ENCODE data around the gene DNAH17.

The DNAH17 gene

DNA sequence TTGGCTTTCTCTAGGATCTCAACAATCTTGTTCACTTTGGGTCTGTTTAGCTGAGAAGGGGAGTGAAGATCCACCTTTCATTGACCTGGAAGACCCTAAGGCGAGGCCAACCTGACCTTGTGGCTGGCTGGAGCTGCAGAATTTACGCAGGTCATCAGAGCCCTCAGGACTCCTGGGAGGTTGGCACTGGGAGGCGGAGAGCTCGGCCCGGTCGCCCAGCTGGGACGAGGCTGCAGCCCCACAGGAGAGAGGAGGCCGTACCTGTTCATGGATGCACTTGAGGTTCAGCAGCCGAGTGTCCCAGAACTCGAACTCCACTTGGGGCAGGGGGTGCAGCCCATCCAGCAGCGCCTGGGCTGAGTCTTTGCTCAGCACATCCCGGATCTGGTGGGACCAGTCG lies 5.9 kb downstream of the DNAH17 start:
- no peak for DNase-seq

DNA sequence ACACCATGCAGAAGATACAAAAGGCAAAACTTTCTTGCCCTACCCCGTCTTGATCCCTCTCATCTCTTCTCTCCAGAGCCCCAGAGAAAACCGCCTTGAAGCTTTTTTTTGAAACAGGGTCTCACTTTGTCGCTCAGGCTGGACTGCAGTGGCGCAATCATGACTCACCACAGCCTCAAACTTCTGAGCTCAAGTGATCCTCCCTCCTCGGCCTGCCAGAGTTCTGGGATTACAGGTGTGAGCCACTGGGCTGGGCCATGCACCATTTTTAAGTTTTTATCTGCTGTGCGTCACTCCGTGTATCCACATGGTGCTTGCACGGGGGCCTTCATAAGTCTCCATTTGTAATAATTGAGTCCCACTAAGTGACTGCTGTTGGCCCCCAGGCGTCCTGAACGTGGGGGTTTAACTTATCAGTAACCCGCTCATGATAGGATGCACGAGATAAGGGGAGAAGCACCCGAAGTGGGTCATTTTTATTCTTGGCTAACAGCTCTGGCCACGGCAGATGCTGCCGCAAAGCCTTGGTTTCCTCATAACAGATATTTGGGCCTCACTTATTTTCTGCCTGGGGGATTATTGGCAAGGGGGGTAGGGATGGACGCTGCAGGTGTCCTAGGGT lies 8.6 kb downstream of the DNAH17 start:
- DNase-seq = no peak

DNA sequence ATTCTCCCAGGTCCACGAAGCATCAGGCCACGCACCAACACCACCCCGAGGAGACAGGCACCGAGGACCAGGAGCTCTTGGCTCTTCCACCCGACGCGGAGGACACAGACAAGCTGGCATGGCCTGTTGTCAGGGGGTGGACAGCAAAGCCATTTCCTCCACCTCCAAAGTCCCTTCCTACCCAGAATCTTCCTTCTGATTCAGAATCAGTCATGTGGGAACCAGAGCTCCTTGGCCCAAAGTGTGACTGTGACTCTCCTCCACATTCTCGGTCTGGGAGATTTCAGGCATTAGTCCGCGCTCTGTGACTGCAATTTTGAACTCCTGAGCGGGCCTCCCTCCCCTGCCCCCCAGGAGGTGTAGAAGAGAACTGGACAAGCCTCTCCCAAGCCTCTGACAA lies 9.2 kb downstream of the DNAH17 start:
- DNase-seq = no peak

DNA sequence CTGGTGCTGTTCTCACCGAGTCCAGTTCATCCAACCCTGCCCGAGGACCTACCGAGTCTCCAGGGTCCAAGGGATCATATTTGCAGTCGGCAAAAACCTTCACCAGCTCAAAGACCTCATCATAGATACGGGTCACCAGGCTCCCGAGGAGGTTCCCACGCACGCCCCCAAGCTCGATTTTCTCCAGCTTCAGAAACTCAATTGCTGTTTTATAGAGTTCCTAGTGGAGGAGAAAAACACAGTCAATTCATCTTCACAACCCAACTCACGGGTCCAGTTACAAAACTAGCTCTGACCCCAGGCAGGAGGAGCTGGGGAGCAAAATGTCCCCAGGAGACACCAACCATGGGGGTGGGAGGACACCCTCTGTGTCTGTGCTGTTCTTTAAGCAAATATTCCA lies 10.2 kb downstream of the DNAH17 start:
- DNase-seq = no peak

DNA sequence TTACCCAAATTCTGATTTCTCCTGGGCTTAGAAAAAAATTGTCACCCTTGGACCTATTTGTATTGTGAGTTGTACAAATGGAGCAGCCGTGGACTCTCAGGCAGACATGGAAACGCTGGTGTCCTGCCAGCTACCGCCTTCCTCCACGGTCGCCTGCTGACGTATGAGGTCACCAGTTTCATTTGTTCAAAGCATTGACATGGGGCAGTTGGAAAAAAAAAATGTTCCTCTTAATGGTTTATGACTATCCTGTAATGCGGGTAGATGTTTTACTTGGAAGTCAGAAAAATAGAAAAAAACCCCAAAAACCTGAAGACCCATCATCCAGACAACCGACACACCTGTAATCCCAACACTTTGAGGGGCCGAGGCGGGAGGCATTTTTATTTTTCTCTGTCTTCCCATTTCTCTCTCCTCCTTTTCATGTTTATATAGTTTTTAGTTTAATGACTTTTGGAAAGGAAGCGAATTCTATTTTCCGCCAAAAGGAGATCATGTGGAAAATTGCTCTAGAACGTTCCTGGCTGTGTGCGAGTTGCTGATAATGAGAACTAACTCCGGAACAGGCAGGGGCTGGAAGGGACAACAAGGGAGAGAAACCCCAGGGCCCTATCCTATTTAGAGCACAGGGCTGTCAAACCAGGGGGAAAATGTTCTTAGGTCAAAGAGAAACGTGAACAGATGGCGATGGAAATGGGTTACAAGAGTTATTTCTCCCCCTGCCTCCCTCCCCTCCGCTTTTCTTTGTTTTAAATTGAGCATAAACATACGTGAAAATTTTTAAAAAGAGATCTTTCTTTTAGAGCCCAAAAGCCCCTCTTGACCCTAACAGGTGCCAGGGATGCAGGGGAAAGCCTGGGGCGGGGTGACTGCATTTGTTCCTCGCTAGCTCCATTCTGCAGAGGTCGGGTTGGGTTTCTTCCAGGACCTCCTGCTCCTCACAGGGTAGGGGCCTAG lies 13.7 kb downstream of the DNAH17 start:
- DNase-seq = no peak

DNA sequence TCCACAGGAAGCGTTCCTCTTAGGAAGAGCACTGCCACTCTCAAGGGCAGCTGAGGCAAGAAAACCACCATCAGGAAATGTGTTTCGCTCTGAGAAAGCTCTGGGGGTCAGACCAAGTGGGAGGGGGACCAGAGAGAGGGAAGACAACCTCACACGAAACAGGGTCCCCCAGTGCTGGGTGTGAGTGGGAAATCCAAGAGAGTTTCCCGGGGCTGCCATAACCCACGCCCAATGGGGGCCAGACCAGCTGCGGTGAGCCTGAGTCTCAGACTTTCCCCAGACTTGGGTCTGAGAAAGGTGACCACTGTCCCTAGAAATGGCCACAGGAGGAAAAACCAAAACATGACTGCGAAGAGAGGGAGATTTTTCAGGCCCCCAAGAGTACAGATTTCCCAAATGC lies 14.5 kb downstream of the DNAH17 start:
- DNase-seq = no peak

DNA sequence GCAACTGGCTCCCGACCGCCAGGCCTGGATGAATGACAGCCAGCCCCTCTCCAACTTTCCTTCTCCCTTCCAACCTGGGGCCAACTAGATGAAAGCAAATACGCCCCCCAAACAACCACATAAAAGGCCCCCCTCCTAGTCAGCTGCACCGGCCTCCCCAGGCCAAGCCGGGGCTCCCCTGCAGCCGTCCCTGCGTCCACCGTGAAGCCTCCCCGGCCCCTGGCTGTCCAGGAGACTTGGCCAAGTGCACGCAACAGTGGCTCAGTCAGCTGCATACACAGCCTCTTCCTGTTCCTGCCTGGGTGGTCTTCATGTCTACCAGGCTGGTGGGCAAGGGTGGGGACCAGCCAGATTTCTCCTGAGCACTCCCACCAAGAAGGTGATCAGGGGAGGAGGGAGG lies 16.0 kb downstream of the DNAH17 start:
- DNase-seq = no peak

DNA sequence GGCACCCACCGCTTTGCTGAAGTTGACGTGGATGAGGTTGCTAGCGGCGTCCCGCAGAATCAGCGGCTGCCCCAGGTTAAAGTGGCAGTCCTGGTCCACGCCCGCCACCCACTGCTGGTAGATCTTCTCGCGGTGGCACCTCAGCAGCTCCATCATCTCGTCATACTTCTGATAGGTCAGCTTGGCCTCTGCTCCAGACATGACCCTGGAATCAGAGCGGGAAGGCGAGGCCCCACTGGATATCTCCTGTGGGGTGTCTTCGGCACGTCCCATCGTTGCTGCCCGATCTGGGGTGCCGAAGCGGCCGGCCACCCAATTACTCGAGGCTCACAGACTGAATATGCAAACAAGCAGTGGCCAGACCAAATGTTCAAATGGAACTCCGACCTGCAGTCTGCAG lies 16.5 kb downstream of the DNAH17 start:
- no peak for DNase-seq

DNA sequence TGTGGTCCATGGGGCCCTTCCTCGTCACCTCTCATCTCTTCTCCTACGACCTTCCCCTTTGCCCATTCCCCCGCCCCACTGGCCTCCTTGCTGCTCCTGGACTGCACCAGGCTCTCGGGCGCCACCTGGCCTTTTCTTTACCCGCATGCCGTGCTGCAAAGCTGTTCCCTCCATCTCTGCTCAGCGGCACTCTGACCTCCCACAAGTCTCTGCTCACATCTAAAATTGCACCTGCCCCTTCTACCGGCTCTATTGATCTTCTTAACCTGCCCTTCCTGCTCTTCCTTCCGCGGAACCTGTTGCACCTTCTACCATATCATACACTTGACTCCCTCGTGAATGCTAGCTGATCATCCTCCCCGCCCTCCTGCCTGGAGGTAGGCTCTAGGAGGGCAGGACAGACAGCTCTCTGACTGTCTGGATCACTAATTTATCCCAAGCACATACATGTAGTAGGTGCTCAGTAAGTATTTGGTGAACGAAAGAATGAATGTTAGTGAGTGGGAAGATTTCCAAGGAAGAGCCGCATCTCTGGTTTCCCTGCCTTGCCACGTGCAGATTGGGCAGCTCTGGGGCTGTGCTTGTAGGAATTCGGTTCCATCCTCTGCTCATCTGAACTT lies 17.3 kb downstream of the DNAH17 start:
- no peak for DNase-seq

DNA sequence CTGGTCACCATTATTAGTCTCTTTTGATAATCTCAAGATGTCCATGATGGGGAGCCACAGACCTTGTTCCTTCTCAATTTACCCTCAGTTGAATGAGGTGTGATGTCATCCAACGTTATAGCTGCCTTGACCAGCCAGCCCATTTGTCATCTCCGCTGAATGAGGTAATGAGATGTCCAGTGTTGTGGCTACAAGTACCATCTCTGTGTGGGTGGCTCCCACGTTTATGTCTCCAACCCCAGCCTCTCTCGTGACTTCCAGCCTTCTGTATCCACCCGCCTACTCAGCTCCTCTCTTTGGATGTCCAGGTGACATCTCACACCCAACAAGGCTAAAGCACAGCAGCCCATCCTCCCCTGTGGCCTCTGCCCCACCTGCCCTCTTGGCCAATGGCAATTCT lies 18.2 kb downstream of the DNAH17 start:
- no peak for DNase-seq

DNA sequence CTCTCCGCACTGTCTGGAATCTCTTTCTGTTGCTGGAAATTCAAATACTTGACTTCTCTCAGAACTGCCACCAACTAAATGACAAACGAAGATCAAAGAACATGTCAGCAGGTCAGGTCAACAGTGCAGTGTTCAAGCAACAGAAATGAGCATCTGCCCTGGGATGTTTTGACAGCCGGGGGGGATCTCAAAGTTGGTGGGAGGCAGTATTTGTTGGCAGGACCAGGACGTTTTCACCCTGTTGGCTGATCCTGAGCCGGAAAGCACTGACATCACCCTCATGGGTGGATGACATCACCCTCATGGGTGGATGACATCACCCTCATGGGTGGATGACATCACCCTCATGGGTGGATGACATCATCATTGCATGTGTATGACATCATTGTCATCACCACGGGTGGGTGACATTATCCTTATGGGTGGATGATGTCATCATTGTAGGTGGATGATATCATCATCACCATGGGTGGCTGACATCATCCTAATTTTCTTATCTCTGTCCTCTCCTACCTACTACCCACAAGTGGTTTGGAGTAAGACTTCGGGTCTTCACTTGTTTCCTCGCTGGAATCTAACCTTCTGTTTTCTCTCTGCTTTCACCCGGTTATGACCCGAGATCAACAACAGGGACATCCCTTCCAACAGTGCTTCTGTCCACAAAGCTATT lies 18.9 kb downstream of the DNAH17 start:
- DNase-seq = no peak

DNA sequence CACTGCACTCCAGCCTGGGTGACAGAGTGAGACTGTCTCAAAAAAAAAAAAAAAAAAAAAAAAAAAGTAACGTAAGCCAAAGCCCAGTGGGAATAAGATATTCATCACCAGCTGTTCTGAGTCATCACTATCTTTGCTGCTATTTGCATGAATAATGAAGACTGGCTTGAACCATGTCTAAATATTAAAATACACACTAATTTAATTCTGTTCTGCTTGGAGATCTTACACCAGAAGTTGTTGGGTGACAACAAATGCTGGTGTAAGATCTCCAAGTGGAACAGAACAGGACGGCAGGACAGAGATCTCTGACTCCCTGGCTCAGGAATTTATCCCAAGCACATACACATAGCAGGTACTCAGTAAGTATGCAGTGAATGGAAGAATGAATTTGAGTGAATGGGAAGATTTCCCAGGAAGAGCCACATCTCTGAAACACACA lies 19.6 kb downstream of the DNAH17 start:
- DNase-seq = no peak

DNA sequence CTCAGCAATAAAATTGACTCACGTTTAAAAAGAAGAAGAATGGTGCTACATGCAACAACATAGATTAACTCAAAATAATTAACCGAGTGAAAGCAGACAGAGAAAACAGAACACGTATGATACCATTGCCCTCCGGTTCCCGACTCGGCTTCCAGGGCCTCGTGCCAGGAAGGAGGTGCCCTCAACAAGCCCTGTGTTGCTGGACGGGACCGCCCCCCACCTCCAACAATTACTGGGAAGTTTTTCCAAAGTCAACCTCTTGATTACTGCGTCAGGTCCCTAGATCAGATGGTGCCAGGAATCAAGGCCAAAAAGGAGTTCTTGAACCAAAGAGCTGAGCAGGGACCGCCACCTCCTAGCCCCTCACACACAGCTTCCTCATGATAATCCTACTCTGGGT lies 20.4 kb downstream of the DNAH17 start:
- no peak for DNase-seq

DNA sequence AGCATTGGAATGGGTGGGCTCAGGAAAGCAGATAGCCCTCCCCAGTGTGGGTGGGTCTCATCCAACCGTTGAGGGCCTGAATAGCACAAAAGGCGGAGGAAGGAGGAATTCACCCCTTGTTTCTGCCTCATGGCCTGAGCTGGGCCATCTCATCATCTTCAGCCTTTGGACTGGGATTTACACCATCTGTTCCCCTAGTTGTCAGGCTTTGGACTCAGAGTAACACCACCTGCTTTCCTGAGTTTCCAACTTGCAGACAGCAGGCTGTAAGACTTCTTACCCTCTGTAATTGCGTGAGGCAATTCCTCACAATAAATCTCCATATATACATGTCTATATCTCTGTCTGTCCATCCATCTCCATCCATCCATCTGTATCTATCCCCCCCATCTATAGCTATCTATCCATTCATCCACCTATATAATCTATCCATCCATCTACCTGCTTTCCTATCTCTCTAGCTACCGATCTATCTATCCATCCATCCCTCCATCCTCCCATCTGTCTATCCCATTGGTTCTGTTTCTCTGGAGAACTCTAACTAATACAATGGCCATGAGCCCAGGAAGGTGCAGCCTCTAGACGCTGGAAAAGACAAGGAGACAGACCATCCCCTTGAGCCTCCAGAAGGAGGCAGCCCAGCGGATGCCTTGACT lies 21.3 kb downstream of the DNAH17 start:
- no peak for DNase-seq

DNA sequence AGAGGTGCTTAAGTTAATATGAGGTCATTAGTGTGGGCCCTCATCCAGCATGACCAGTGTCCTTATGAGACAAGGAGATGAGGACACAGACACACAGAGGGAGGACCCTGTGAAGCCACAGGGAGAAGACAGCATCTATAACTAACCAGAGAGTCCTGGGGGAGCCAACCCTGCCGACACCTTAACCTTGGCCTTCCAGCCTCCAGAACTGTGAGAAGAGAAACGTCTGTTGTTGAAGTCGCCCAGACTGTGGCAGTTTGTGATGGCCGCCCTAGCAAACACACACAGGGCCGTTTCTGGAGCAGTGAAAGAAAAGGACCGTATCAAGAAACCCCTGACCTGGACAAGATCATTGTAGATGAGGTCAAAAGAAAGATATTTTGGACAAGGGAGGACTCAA lies 26.7 kb downstream of the DNAH17 start:
- no peak for DNase-seq

DNA sequence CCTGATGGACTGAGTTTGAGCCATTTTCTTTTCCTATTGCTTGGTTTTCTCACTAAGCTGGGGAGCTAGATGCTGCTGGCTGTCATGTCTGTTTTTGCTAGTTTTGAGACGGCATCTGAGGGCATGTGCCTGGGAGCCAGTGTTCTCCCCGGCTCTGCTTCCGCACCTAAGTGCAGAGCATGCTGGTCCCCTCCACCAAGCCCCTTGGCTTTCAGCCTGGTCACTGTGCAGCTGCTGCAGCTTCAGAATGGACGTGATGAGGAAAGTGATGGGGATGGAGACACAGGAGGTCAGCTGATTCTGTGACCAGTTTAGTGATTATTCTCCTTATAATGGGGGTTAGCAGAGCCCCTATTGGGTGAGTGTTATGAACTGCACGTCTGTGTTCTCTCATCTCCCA lies 28.5 kb downstream of the DNAH17 start:
- DNase-seq = no peak

DNA sequence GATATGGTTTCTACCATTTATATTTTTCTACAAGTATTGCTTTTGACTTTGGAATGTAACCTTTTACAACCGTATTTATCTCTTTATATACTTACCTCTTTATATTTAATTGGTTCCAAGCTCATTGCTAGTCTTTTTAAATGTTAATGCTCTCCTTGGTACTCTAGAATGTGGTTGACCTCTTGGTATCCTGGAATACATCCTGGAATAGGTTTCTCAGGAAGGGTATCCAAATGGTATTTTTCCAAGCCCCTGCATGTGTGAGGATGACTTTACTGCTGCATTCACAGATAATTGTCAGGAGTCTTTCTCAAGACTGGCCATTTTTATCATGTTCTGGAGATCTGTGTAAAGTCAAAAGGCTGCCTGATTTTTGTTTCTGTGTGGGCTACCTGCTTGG lies 30.2 kb downstream of the DNAH17 start:
- no peak for DNase-seq

DNA sequence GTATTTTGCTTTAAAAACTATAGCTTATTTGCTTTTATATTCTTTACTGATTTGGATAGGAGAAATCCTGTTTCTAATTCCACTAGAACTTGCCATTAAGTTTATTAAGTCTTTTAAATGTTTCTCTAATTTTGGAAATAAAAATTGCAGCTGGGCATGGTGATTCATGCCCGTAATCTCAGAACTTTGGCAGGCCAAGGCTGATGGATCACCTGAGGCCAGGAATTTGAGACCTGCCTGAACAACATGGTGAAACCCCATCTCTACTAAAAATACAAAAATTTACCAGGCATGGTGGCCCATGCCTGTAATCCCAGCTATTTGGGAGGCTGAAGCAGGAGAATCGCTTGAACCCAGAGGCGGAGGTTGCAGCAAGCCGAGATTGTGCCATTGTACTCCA lies 30.7 kb downstream of the DNAH17 start:
- no peak for DNase-seq

DNA sequence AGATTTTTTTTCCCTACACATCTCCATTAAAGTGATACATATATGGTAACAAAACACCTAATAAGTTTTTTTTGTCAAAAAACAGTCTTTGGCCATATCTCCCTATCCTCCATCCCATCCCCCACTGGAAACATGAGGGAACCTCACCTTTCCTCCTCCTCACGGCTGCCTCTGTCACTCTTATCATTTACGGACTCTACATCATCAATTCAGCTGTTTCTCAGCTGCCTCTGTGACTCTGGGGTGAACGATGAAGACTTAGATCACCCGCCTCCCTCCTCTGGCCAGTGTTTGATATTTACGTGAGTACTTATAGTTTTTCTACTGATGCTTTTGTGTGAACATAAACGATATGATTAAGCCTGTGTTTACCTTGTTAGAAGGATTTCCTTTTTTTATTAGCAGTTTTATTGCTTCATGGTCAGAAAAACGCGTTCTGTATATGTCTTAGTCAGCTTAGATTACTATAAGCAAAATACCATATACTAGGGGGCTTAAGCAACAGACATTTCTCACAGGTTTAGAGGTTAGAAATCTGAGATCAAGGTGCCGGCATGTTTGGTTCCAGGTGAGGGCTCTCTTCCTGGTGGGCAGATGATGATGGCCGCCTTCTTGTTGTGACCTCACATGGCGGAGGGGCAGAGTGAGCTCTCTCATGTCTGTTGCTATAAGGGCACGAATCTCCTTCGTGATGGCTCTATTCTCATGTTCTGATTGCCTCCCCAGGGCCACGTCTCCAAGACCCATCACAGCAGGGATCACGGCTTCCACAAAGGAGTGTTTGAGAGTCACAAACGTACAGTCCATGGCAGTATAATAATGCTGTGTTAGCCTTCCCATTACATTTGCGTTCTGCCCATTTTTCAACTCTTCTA lies 32.1 kb downstream of the DNAH17 start:
- DNase-seq = no peak

DNA sequence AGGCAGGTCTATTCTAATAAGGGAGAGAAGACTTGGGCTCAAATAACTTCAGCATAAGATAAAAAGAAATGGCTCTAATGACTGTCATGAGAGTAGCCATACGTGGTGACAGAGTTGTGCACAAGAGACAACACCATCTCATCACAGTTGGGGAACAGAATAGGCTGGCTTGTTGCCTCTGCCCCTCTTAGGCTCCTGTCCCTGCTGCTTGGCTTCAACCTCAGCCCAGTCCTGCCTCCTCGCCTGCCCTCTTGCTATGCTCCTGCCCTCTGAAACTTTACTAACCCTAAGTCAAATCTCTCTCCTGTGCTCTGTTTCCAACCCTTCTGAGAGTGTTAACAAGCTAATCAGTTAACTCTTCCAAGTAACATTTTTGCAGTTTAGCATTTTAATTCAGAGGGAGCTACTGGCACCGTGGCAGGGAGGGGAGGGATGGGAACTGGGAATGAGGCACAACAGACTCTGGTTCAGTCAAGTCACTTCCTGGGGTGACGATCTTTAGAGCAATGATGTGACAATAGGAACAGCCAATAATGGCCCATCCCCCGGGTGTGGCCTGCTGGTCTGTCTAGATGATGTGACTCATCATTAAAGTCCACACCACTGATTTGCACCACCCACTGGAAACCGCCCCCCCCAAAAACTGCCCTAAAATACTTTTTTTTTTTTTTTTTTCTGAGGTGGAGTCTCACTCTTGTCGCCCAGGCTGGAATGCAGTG lies 35.5 kb downstream of the DNAH17 start:
- DNase-seq = no peak

DNA sequence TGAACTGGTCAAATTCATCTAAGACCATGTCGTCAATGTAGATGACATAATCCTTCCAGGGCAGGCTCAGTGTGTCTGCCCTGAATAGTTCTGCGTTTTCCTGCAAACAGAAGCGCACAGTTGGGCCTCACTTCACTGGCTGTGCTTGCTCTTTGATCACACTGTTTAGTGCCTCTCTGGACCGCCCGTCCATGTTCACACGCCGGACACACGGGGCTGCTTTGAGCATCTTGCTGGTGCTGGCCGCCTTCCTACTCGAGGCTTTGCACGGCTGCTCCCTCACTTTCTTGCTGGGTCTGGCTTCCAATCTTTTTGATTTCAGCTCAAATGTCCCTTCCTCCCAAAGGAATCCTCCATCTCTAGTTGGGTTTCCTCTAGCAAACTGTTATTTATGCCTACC lies 37.4 kb downstream of the DNAH17 start:
- DNase-seq = no peak
